Stimulated activated CD8-positive, alpha-beta memory T cell treated with anti-CD3 and anti-CD28 coated beads, Interleukin-15, amount 100 ng/mL, for 48 hours (primary cell): Measurements from ENCODE around the gene FAIM2.
"Not testable (repeated sequence)": the region's sequence is repeated elsewhere in the genome, so short reads cannot be mapped to it uniquely, and the experiment has no call there.

Source experiments
- DNase-seq, 2 donors: peaks; one replicate each; pipeline ENCODE4 v3.0.0-alpha.2; 2020; ENCODE audit warnings: low read depth in 2 of 2

FAIM2 gene

GRCh38 chr12:49879065-49879464 lies 24.6 kb downstream of the FAIM2 start:
- DNase-seq: not testable (repeated sequence)

GRCh38 chr12:49878021-49878420 lies 25.7 kb downstream of the FAIM2 start:
- DNase-seq: no peak

GRCh38 chr12:49877066-49877465 lies 26.6 kb downstream of the FAIM2 start:
- DNase-seq: no peak

GRCh38 chr12:49876070-49876469 lies 27.6 kb downstream of the FAIM2 start:
- DNase-seq: no peak

GRCh38 chr12:49875115-49875720 lies 28.5 kb downstream of the FAIM2 start:
- DNase-seq: no peak

- DNase-seq: no peak
These were observed 29.4 kb downstream of the FAIM2 start for GRCh38 chr12:49874142-49874897.

- DNase-seq: no peak
These were observed 30.3 kb downstream of the FAIM2 start for GRCh38 chr12:49873361-49873934.

GRCh38 chr12:49872781-49873181 lies 30.9 kb downstream of the FAIM2 start:
- DNase-seq: no peak

- DNase-seq: no peak
These were observed 31.3 kb downstream of the FAIM2 start for GRCh38 chr12:49872381-49872780.

GRCh38 chr12:49871811-49872251 lies 31.9 kb downstream of the FAIM2 start:
- DNase-seq: not testable (repeated sequence)

- DNase-seq: no peak
These were observed 32.5 kb downstream of the FAIM2 start for GRCh38 chr12:49871263-49871561.

- DNase-seq: no peak
These were observed 33.0 kb downstream of the FAIM2 start for GRCh38 chr12:49870501-49871262.

- DNase-seq: no peak
These were observed 33.7 kb downstream of the FAIM2 start for GRCh38 chr12:49869816-49870500.

GRCh38 chr12:49868952-49869815 lies 34.5 kb downstream of the FAIM2 start:
- DNase-seq: no peak

GRCh38 chr12:49868449-49868848 lies 35.3 kb downstream of the FAIM2 start:
- DNase-seq: no peak

- DNase-seq: no peak
These were observed 35.9 kb downstream of the FAIM2 start for GRCh38 chr12:49867570-49868341.

- peak; percentile 41 to 56 for DNase-seq
These were observed 36.7 kb downstream of the FAIM2 start for GRCh38 chr12:49866859-49867569.

GRCh38 chr12:49865782-49866135 lies 37.9 kb downstream of the FAIM2 start:
- no peak for DNase-seq

GRCh38 chr12:49865109-49865781 lies 38.5 kb downstream of the FAIM2 start:
- no peak for DNase-seq
